ENCODE results near the gene LRRC4C. TPM values are rescaled to one million over a fixed set of nuclear protein-coding genes. Genes with fewer than 3 reads are reported as not detected.

The LRRC4C gene
- total and polyA plus RNA-seq, 2 experiments from 2014 or later = not detected

DNA sequence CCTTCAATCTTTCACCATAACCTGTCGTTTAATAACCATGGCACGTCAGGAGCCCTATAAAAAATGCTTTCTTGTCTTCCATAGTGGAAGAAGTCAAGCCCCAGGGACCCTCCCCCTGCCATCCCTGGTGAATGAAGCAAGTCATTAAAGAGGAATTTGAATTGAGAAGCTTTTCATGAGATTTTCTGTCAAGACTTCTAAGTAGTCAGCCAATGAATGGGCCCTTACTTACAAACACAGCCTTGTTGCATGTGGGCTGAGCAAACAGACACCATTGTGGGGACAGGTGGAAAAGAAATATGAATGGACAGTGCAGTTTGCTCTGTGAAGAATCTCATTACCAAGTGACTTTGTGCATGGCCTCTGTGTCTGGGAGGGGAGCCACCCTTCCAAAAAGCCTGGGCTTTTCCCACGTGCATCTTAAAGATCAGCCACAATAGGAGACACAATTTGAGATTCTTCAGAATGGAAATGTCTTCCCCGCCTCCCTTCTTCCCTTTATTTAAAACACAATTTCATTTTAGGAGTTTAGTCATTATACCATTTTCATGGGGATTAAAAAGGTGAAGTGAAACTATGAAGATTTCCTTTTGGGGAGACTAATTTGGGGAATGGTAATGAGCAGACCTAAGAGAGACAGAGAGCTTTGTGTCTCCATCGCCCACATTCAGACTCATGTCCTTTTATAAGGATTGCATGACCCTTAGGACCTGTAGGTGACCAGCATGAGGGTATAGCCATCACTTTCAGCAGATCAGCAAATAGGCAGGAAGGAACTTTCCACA, 152.0 kb downstream of the LRRC4C start:
- no peaks in the 10 kb centered on the region for H3K36me3 ChIP-seq (ENCODE audit: low read depth)
- H3K4me3 ChIP-seq = no peak overlapping the region
- no peaks in the 10 kb centered on the region for H3K9me3 ChIP-seq (ENCODE audit: low read depth)
- in situ Hi-C loops (cut with MboI) = no loop called here
- no peak overlapping the region for H3K27ac ChIP-seq
- WGBS, 2 experiments (ENCODE audit: low coverage in 1 of 2, low lambda C conversion rate in 2 of 2, missing lambda C conversion rate in 2 of 2) = 10 to 12% methylated on average over 5 of the region's 5 CpGs
- TF ChIP-seq EZH2phosphoT487 (IDR thresholded peaks at IDR 0.05; ENCODE audit: insufficient read depth, low read depth) (no peak), EZH2 (IDR thresholded peaks at IDR 0.05; ENCODE audit: insufficient read depth, poor library complexity, severe bottlenecking) (no peak)
- H3K9ac ChIP-seq = no peak overlapping the region
- no peaks in the 10 kb centered on the region for H3K79me2 ChIP-seq (ENCODE audit: insufficient read depth)
- no peak overlapping the region for H3K4me2 ChIP-seq (ENCODE audit: unreplicated experiment)
- no peaks in the 10 kb centered on the region for H3F3A ChIP-seq (ENCODE audit: insufficient read depth)
- no peaks in the 10 kb centered on the region for H3K27me3 ChIP-seq (replicated peaks; ENCODE audit: insufficient read depth)
- H4K20me1 ChIP-seq (ENCODE audit: insufficient read depth) = no peaks in the 10 kb centered on the region
- no peak overlapping the region for H2AFZ ChIP-seq
- no peaks in the 10 kb centered on the region for H3K4me1 ChIP-seq (ENCODE audit: insufficient read depth)
- no peak for DNase-seq
- no peaks in the 10 kb centered on the region for H3K9me2 ChIP-seq (ENCODE audit: insufficient read depth)

- 38 to 39% methylated on average over 3 of the region's 3 CpGs for WGBS, 2 experiments (ENCODE audit: low coverage in 1 of 2, low lambda C conversion rate in 2 of 2, missing lambda C conversion rate in 2 of 2)
These were observed 153.0 kb downstream of the LRRC4C start for GRCh38 chr11:41306431-41306830.

DNA sequence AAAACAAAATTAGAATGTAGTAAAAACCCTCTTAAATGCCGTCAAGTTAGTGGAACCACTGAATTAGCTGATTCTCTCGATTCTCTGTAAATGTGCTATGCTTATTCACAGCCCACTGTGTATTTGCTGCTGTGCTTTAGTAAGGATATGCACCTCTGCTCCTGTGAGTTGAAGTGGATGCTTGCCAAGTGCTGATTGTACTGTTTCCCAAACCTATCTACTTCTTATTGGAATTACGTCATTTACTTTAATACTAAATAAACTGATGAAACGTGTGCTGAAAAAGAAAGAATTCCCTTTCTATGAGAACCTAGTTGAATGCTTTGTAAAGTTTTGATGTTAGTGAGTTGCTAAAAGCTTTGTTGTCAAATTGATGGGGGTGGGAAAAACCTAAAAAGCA, 158.4 kb downstream of the LRRC4C start:
- Histone ChIP-seq H4K20me1 (ENCODE audit: insufficient read depth) (no peaks in the 10 kb centered on the region), H3K27me3 (replicated peaks; ENCODE audit: insufficient read depth) (no peaks in the 10 kb centered on the region), H2AFZ (no peak overlapping the region), H3K27ac (no peak overlapping the region), H3K4me3 (no peak overlapping the region), H3K4me1 (ENCODE audit: insufficient read depth) (no peaks in the 10 kb centered on the region), H3K36me3 (ENCODE audit: low read depth) (no peaks in the 10 kb centered on the region), H3F3A (ENCODE audit: insufficient read depth) (no peaks in the 10 kb centered on the region), H3K79me2 (ENCODE audit: insufficient read depth) (no peaks in the 10 kb centered on the region), H3K4me2 (ENCODE audit: unreplicated experiment) (no peak overlapping the region), H3K9ac (no peak overlapping the region), H3K9me3 (ENCODE audit: low read depth) (no peaks in the 10 kb centered on the region), H3K9me2 (ENCODE audit: insufficient read depth) (no peaks in the 10 kb centered on the region)
- 17 to 20% methylated on average over 4 of the region's 4 CpGs for WGBS, 2 experiments (ENCODE audit: low coverage in 1 of 2, low lambda C conversion rate in 2 of 2, missing lambda C conversion rate in 2 of 2)
- TF ChIP-seq EZH2 (IDR thresholded peaks at IDR 0.05; ENCODE audit: insufficient read depth, poor library complexity, severe bottlenecking) (no peak), EZH2phosphoT487 (IDR thresholded peaks at IDR 0.05; ENCODE audit: insufficient read depth, low read depth) (no peak)
- in situ Hi-C loops (cut with MboI) = no loop called here
- no peak for DNase-seq

More at GRCh38 chr11:41306431-41306830, 153.0 kb downstream of the LRRC4C start:
- H3F3A ChIP-seq (ENCODE audit: insufficient read depth) = no peaks in the 10 kb centered on the region
- no peak for TF ChIP-seq EZH2 (IDR thresholded peaks at IDR 0.05; ENCODE audit: insufficient read depth, poor library complexity, severe bottlenecking)
- TF ChIP-seq EZH2phosphoT487 (IDR thresholded peaks at IDR 0.05; ENCODE audit: insufficient read depth, low read depth) = no peak
- H3K9ac ChIP-seq = no peak overlapping the region
- no peak overlapping the region for H3K4me3 ChIP-seq
- in situ Hi-C loops (cut with MboI) = no loop called here
- no peaks in the 10 kb centered on the region for H3K36me3 ChIP-seq (ENCODE audit: low read depth)
- H3K9me2 ChIP-seq (ENCODE audit: insufficient read depth) = no peaks in the 10 kb centered on the region
- DNase-seq = no peak
- no peaks in the 10 kb centered on the region for H3K9me3 ChIP-seq (ENCODE audit: low read depth)
- H2AFZ ChIP-seq = no peak overlapping the region
- no peaks in the 10 kb centered on the region for H3K79me2 ChIP-seq (ENCODE audit: insufficient read depth)
- H3K4me2 ChIP-seq (ENCODE audit: unreplicated experiment) = no peak overlapping the region
- H3K27me3 ChIP-seq (replicated peaks; ENCODE audit: insufficient read depth) = no peaks in the 10 kb centered on the region
- no peak overlapping the region for H3K27ac ChIP-seq
- H4K20me1 ChIP-seq (ENCODE audit: insufficient read depth) = no peaks in the 10 kb centered on the region
- no peaks in the 10 kb centered on the region for H3K4me1 ChIP-seq (ENCODE audit: insufficient read depth)

- no peak overlapping the region for H3K4me3 ChIP-seq
- no peak overlapping the region for H3K27ac ChIP-seq
- in situ Hi-C loops (cut with MboI) = no loop called here
- H4K20me1 ChIP-seq (ENCODE audit: insufficient read depth) = no peaks in the 10 kb centered on the region
- WGBS, 2 experiments (ENCODE audit: low coverage in 1 of 2, low lambda C conversion rate in 2 of 2, missing lambda C conversion rate in 2 of 2) = 11 to 14% methylated on average over 3 of the region's 3 CpGs
- TF ChIP-seq EZH2phosphoT487 (IDR thresholded peaks at IDR 0.05; ENCODE audit: insufficient read depth, low read depth) = no peak
- TF ChIP-seq EZH2 (IDR thresholded peaks at IDR 0.05; ENCODE audit: insufficient read depth, poor library complexity, severe bottlenecking) = no peak
- no peak for DNase-seq
- H3K27me3 ChIP-seq (replicated peaks; ENCODE audit: insufficient read depth) = no peaks in the 10 kb centered on the region
- no peaks in the 10 kb centered on the region for H3K9me3 ChIP-seq (ENCODE audit: low read depth)
- H3K9ac ChIP-seq = no peak overlapping the region
- H3K9me2 ChIP-seq (ENCODE audit: insufficient read depth) = no peaks in the 10 kb centered on the region
- no peak overlapping the region for H2AFZ ChIP-seq
- H3F3A ChIP-seq (ENCODE audit: insufficient read depth) = no peaks in the 10 kb centered on the region
- H3K4me1 ChIP-seq (ENCODE audit: insufficient read depth) = no peaks in the 10 kb centered on the region
- no peaks in the 10 kb centered on the region for H3K36me3 ChIP-seq (ENCODE audit: low read depth)
- H3K4me2 ChIP-seq (ENCODE audit: unreplicated experiment) = no peak overlapping the region
- no peaks in the 10 kb centered on the region for H3K79me2 ChIP-seq (ENCODE audit: insufficient read depth)
These were observed 170.0 kb downstream of the LRRC4C start for GRCh38 chr11:41289408-41289807.
